Neuronal stem cell (in vitro differentiated cells): Measurements from ENCODE around the gene ADAM15.

Source experiments
- DNase-seq: peaks from one replicate; pipeline ENCODE4 v3.0.0-alpha.2; 2013; ENCODE audit warnings: low spot score
- H2AFZ ChIP-seq: one replicate; pipeline ENCODE4 v1.6.1; 2013; ENCODE audit warnings: mild to moderate bottlenecking, low read length, inconsistent platforms
- H2AK5ac ChIP-seq: 2 replicates; pipeline ENCODE4 v1.6.1; 2013; ENCODE audit warnings: low read depth, mild to moderate bottlenecking, inconsistent platforms, low read length, moderate library complexity, mixed read lengths
- H2BK120ac ChIP-seq: 2 replicates; pipeline ENCODE4 v1.6.1; 2013; ENCODE audit warnings: low read depth, mild to moderate bottlenecking, inconsistent platforms, low read length, moderate library complexity, mixed read lengths
- H2BK12ac ChIP-seq: one replicate; pipeline ENCODE4 v1.6.1; 2013; ENCODE audit warnings: low read length, inconsistent platforms
- H2BK15ac ChIP-seq: 2 replicates; pipeline ENCODE4 v1.6.1; 2013; ENCODE audit warnings: mild to moderate bottlenecking, low read length, inconsistent platforms, mixed read lengths
- H2BK5ac ChIP-seq: one replicate; pipeline ENCODE4 v1.6.1; 2013; ENCODE audit warnings: inconsistent platforms, mild to moderate bottlenecking, low read length, moderate library complexity
- H3K14ac ChIP-seq: one replicate; pipeline ENCODE4 v1.6.1; 2013; ENCODE audit warnings: low read length, inconsistent platforms
- H3K18ac ChIP-seq: 2 replicates; pipeline ENCODE4 v1.6.1; 2013; ENCODE audit warnings: low read length, inconsistent platforms
- H3K23ac ChIP-seq: 2 replicates; pipeline ENCODE4 v1.6.1; 2013; ENCODE audit warnings: low read depth, mild to moderate bottlenecking, mixed read lengths, low read length, inconsistent platforms; ENCODE audit not compliant: poor library complexity
- H3K27ac ChIP-seq: replicated peaks from 3 replicates; pipeline ENCODE4 v1.5.1; 2013; ENCODE audit warnings: low read length, inconsistent platforms
- H3K27me3 ChIP-seq, 3 experiments: 2 replicates each; pipeline ENCODE4 v1.6.1; 2013; ENCODE audit warnings: low read length in 3 of 3, mild to moderate bottlenecking in 2 of 3, inconsistent platforms in 1 of 3, low read depth in 1 of 3, mixed read lengths in 1 of 3, moderate library complexity in 1 of 3; ENCODE audit not compliant: control insufficient read depth in 3 of 3, insufficient read depth in 3 of 3
- H3K36me3 ChIP-seq, 2 donors: replicated peaks in 1 of 2; 2 replicates each; pipeline ENCODE4 v1.6.1; 2013; ENCODE audit warnings: low read length in 2 of 2; ENCODE audit not compliant: control insufficient read depth in 2 of 2, insufficient read depth in 2 of 2
- H3K4ac ChIP-seq: 2 replicates; pipeline ENCODE4 v1.6.1; 2013; ENCODE audit warnings: inconsistent platforms, mild to moderate bottlenecking, low read length, moderate library complexity
- H3K4me1 ChIP-seq, 2 donors: 1 replicate in 1 of 2; 2 replicates in 1 of 2; pipeline ENCODE4 v1.6.1; 2013; ENCODE audit warnings: low read length in 2 of 2, low read depth in 1 of 2; ENCODE audit not compliant: control insufficient read depth in 2 of 2, insufficient read depth in 1 of 2
- H3K4me2 ChIP-seq: one replicate; pipeline ENCODE4 v1.6.1; 2013; ENCODE audit warnings: mild to moderate bottlenecking, low read length, inconsistent platforms; ENCODE audit not compliant: insufficient read depth, poor library complexity, severe bottlenecking
- H3K4me3 ChIP-seq, 2 donors: 2 replicates each; pipeline ENCODE4 v1.5.1; 2013; ENCODE audit warnings: low read length in 2 of 2, mild to moderate bottlenecking in 2 of 2, inconsistent platforms in 1 of 2, moderate library complexity in 1 of 2
- H3K79me1 ChIP-seq: one replicate; pipeline ENCODE4 v1.6.1; 2013; ENCODE audit warnings: low read depth, mild to moderate bottlenecking, inconsistent platforms, low read length, moderate library complexity
- H3K9ac ChIP-seq: one replicate; pipeline ENCODE4 v1.6.1; 2013; ENCODE audit warnings: mild to moderate bottlenecking, low read depth, low read length, inconsistent platforms; ENCODE audit not compliant: poor library complexity
- H3K9me3 ChIP-seq, 2 donors: replicated peaks in 1 of 2; 2 replicates each; pipeline versions ENCODE3 to v1.6.1; 2013; ENCODE audit warnings: low read length in 2 of 2, mild to moderate bottlenecking in 2 of 2, inconsistent platforms in 1 of 2, low read depth in 1 of 2, mixed read lengths in 1 of 2, moderate library complexity in 1 of 2; ENCODE audit not compliant: control insufficient read depth in 2 of 2, insufficient read depth in 1 of 2
- H4K8ac ChIP-seq: one replicate; pipeline ENCODE4 v1.6.1; 2013; ENCODE audit warnings: low read depth, mild to moderate bottlenecking, inconsistent platforms, low read length, moderate library complexity
- H4K91ac ChIP-seq: one replicate; pipeline ENCODE4 v1.6.1; 2013; ENCODE audit warnings: low read length, low read depth, mild to moderate bottlenecking, inconsistent platforms; ENCODE audit not compliant: poor library complexity
- WGBS, 2 donors: extraction: QIAGEN DNeasy Blood & Tissue Kit; methylation state at CpG; one replicate each; pipeline ENCODE4 v1.1.7; 2013; ENCODE audit warnings: missing lambda C conversion rate in 2 of 2, mixed read lengths in 1 of 2; ENCODE audit not compliant: insufficient read length in 2 of 2, insufficient replicate concordance in 1 of 2; ENCODE audit errors: extremely low coverage in 2 of 2; 5-methylcytosine and 5-hydroxymethylcytosine counted together

The ADAM15 gene

DNA sequence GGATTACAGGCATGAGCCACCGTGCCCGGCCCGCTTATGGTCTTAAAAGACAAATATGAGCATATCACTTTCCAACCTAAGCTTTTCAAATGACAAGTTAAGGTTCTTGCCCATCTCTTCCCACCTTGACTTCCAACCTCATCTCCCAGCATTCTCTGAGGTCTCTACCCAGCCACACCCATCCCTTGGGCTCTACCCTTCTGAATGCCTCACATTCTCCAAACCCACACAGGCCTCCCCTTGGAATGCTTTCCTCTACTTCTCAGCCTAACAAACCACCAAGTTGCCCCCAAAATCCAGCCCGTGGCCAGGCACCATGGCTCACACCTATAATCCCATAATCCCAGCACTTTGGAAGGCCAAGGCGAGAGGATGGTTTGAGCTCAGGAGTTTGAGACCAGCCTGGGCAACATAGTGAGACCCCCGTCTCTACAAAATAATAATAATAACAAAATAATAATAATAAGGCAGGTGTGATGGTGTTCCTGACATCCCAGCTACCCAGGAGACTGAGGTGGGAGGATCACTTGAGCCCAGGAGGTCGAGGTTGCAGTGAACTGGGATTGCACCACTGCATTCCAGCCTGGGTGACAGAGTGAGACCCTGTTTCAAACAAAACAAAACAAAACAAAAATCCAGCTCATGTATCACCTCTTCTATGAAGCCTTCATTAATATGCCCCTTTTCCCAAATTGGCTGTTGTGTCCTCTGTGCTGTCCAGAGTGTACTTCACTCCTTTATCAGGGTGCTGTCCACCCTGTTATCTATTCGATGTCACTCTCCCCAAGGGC lies 28.8 kb upstream of the ADAM15 start:
- Histone ChIP-seq H2BK15ac (no peak overlapping the region), H2BK12ac (no peak overlapping the region), H3K36me3 (no peaks in the 10 kb centered on the region), H4K8ac (no peak overlapping the region), H4K91ac (no peak overlapping the region), H3K14ac (no peak overlapping the region), H3K18ac (no peak overlapping the region), H3K27me3 (no peaks in the 10 kb centered on the region), H3K27ac (no peak overlapping the region), H2AFZ (no peak overlapping the region), H3K9ac (no peak overlapping the region), H3K9me3 (no peaks in the 10 kb centered on the region), H2AK5ac (peak overlapping the region; percentile 54), H3K4me2 (no peak overlapping the region), H2BK120ac (no peak overlapping the region), H3K23ac (no peak overlapping the region), H3K4me3 (no peak overlapping the region), H3K4ac (no peak overlapping the region), H2BK5ac (no peak overlapping the region), H3K79me1 (no peaks in the 10 kb centered on the region), H3K4me1 (peaks cover 17 to 21% of the 10 kb centered on the region in 2 donors)
- no peak for DNase-seq
- WGBS, 2 donors, result no CpG with 5 or more reads among the region's 8 CpGs

DNA sequence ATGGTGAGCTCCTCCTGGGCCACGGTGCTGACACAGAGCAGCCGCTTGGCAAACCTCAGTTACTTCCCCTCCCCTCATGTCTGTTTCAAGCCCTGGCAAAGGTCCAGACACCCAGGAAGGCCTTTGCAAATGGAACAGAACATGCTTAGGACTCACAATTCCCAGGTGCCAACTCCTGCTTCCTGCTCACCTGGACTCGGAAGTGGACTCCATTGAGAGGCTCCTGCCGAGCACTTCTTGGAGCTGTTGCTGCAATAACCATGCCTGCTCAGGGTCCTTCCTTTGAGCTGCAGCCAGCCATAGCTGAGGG lies 28.2 kb upstream of the ADAM15 start:
- Histone ChIP-seq H2BK12ac (no peak overlapping the region), H3K79me1 (no peaks in the 10 kb centered on the region), H4K91ac (no peak overlapping the region), H3K14ac (no peak overlapping the region), H3K27me3 (no peaks in the 10 kb centered on the region), H4K8ac (no peak overlapping the region), H3K36me3 (no peaks in the 10 kb centered on the region), H3K4me1 (peaks cover 17 to 18% of the 10 kb centered on the region in 2 donors), H2AFZ (no peak overlapping the region), H3K4ac (no peak overlapping the region), H3K4me3 (no peak overlapping the region), H2BK15ac (no peak overlapping the region), H3K9ac (no peak overlapping the region), H3K27ac (no peak overlapping the region), H2AK5ac (peak overlapping the region; percentile 54), H3K18ac (no peak overlapping the region), H2BK5ac (no peak overlapping the region), H3K23ac (no peak overlapping the region), H2BK120ac (no peak overlapping the region), H3K9me3 (no peaks in the 10 kb centered on the region), H3K4me2 (no peak overlapping the region)
- DNase-seq, result no peak
- no CpG with 5 or more reads among the region's 4 CpGs for WGBS, 2 donors

DNA sequence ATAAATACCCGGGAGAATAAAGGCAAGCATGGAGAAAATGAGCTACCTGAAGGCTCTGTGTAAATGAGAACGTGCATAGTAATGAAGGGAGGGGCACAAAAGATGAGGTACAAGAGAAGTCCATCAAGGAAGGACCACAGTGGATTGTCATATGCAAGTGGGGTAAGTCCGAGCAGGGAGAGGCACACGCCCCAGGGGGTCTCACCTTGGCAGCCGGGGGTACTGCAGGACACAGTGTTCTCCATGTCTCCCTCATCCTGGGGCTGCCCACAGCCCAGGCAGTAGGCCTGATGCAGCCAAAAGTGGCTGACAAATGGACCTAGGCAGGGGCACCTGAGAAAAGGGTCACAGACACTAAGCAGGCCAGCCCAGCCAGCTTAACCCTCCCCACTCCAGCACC lies 27.5 kb upstream of the ADAM15 start:
- no peak overlapping the region for H3K4ac ChIP-seq
- no peak overlapping the region for H2BK12ac ChIP-seq
- no peak overlapping the region for H2BK15ac ChIP-seq
- H3K9me3 ChIP-seq, result no peaks in the 10 kb centered on the region
- no peak overlapping the region for H2AFZ ChIP-seq
- no peak overlapping the region for H3K23ac ChIP-seq
- H3K79me1 ChIP-seq, result no peaks in the 10 kb centered on the region
- peak overlapping the region; percentile 25 for H3K14ac ChIP-seq
- H2BK5ac ChIP-seq, result no peak overlapping the region
- H2AK5ac ChIP-seq, result no peak overlapping the region
- no CpG with 5 or more reads among the region's 5 CpGs for WGBS, 2 donors
- no peak overlapping the region for H3K4me3 ChIP-seq
- H3K36me3 ChIP-seq, result no peaks in the 10 kb centered on the region
- H4K91ac ChIP-seq, result no peak overlapping the region
- H3K27me3 ChIP-seq, result no peaks in the 10 kb centered on the region
- no peak for DNase-seq
- H2BK120ac ChIP-seq, result no peak overlapping the region
- H4K8ac ChIP-seq, result no peak overlapping the region
- no peak overlapping the region for H3K4me2 ChIP-seq
- H3K18ac ChIP-seq, result no peak overlapping the region
- peaks cover 13 to 14% of the 10 kb centered on the region in 2 donors for H3K4me1 ChIP-seq
- no peak overlapping the region for H3K9ac ChIP-seq
- H3K27ac ChIP-seq, result no peak overlapping the region

DNA sequence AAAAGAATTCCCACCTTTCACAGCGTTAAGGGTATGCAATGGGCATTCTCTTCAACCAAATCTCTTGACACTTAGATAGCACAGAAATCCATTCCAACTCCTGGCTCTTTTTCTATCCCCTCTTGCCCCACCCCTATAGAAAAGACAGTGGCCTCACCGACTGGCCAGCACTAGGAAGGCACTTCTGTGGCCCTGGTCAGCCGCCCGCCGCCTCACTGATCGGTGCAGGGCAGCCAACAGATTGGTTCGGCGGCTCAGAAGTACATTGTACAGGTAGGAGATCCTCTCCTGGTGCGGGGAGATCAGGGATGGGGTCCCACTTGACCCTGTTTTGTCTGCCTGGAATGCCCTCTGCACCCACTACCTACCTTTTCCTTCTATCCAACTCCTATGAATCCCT lies 26.8 kb upstream of the ADAM15 start:
- WGBS, 2 donors, result no CpG with 5 or more reads among the region's 9 CpGs
- Histone ChIP-seq H3K23ac (no peak overlapping the region), H2AK5ac (no peak overlapping the region), H4K8ac (no peak overlapping the region), H3K36me3 (no peaks in the 10 kb centered on the region), H3K27ac (no peak overlapping the region), H2AFZ (no peak overlapping the region), H3K4me3 (no peak overlapping the region), H3K79me1 (no peaks in the 10 kb centered on the region), H3K9me3 (no peaks in the 10 kb centered on the region), H3K9ac (no peak overlapping the region), H2BK15ac (no peak overlapping the region), H2BK5ac (no peak overlapping the region), H3K4me1 (peaks cover 6 to 7% of the 10 kb centered on the region in 2 donors), H2BK120ac (no peak overlapping the region), H3K27me3 (no peaks in the 10 kb centered on the region), H4K91ac (no peak overlapping the region), H3K4me2 (no peak overlapping the region), H3K18ac (no peak overlapping the region), H3K14ac (no peak overlapping the region), H3K4ac (no peak overlapping the region), H2BK12ac (no peak overlapping the region)
- DNase-seq, result no peak
